Stomach smooth muscle (tissue), 2 donors: ENCODE measurements around the gene RNF8.
A peak's percentile ranks its signal among the peaks of the same experiment; 100 is the strongest.

Source experiments
- H3K27ac ChIP-seq: one replicate; pipeline ENCODE4 v1.7.0; 2013; ENCODE audit warnings: mild to moderate bottlenecking, low read length, inconsistent platforms
- H3K27me3 ChIP-seq, 2 donors: one replicate each; pipeline ENCODE4 v1.7.0; 2013; ENCODE audit warnings: low read length in 2 of 2; ENCODE audit not compliant: insufficient read depth in 2 of 2, control insufficient read depth in 1 of 2
- H3K36me3 ChIP-seq, 2 donors: one replicate each; pipeline ENCODE4 v1.7.0; 2013; ENCODE audit warnings: low read length in 2 of 2; ENCODE audit not compliant: control insufficient read depth in 2 of 2, insufficient read depth in 2 of 2
- H3K4me1 ChIP-seq: one replicate; pipeline ENCODE4 v1.7.0; 2013; ENCODE audit warnings: low read length; ENCODE audit not compliant: control insufficient read depth, insufficient read depth
- H3K4me3 ChIP-seq, 2 donors: one replicate each; pipeline ENCODE4 v1.7.0; 2013; ENCODE audit warnings: low read length in 2 of 2
- H3K9ac ChIP-seq, 2 donors: one replicate each; pipeline ENCODE4 v1.7.0; 2013; ENCODE audit warnings: low read length in 2 of 2, mild to moderate bottlenecking in 1 of 2
- H3K9me3 ChIP-seq, 2 donors: one replicate each; pipeline ENCODE4 v1.7.0; 2013; ENCODE audit warnings: low read length in 2 of 2; ENCODE audit not compliant: control insufficient read depth in 2 of 2
- donor health status: healthy.
- donor health status: Pancreatic carcinoma.

RNF8 gene

DNA sequence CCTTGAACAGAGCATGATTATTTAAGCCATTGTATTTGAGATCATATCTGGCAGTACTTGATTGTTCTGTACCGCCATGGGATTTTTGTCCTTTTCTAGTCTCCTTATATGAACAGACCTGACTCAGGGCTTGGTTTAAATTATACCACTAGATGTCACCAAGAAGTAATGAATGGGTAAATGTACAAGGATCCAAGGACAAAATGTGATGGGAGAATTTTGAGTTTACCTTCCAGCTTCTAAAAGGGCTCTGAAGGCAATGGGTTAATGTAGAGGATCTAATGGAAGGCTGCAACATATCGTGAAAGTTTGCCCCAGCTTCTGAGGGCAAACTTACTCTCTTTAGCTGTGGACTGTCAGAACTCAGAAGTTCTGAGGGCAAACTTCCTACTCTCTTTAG is 12.0 kb downstream of the RNF8 start:
- peaks cover 20 to 23% of the 10 kb centered on the region in 2 donors for H3K36me3 ChIP-seq
- no peaks in the 10 kb centered on the region for H3K9me3 ChIP-seq
- H3K27me3 ChIP-seq = no peaks in the 10 kb centered on the region
- H3K4me1 ChIP-seq = peaks cover 2% of the 10 kb centered on the region
- no peak overlapping the region for H3K9ac ChIP-seq
- no peak overlapping the region for H3K4me3 ChIP-seq
- H3K27ac ChIP-seq = no peak overlapping the region

DNA sequence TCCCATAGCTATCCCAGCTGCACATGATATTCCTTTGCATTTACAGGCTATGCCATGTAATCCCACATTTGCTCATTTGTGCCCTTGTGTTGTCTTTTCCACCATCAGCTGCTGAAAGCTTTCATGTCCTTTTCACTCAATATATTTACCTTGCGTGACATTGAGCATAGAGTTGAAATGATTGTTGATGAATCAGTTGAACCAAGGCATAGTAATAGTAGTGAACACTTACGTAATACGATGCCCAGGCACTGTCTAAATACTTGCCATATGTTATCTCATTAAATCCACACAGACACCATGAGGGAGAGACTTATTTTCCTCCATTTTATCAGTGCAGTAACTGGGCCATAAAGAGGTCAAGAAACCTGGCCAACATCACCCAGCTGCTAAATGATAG is 13.1 kb downstream of the RNF8 start:
- Histone ChIP-seq H3K4me1 (peaks cover 2% of the 10 kb centered on the region), H3K9me3 (no peaks in the 10 kb centered on the region), H3K36me3 (peaks cover 16 to 19% of the 10 kb centered on the region in 2 donors), H3K9ac (no peak overlapping the region), H3K27ac (no peak overlapping the region), H3K27me3 (no peaks in the 10 kb centered on the region), H3K4me3 (no peak overlapping the region)

- peaks cover 16 to 21% of the 10 kb centered on the region in 2 donors for H3K36me3 ChIP-seq
- peaks cover 2% of the 10 kb centered on the region for H3K4me1 ChIP-seq
- H3K27me3 ChIP-seq = no peaks in the 10 kb centered on the region
- no peak overlapping the region for H3K4me3 ChIP-seq
- H3K9ac ChIP-seq = no peak overlapping the region
- H3K9me3 ChIP-seq = no peaks in the 10 kb centered on the region
- H3K27ac ChIP-seq = no peak overlapping the region
These were observed 15.2 kb downstream of the RNF8 start for GRCh38 chr6:37368961-37369320.

- Histone ChIP-seq H3K4me1 (peaks cover 2% of the 10 kb centered on the region), H3K9me3 (no peaks in the 10 kb centered on the region), H3K27ac (no peak overlapping the region), H3K4me3 (no peak overlapping the region), H3K27me3 (no peaks in the 10 kb centered on the region), H3K36me3 (peaks cover 16 to 25% of the 10 kb centered on the region in 2 donors), H3K9ac (peak overlapping the region in 1 of 2 donors; percentile 14)
These were observed 15.8 kb downstream of the RNF8 start for GRCh38 chr6:37369321-37370201.

DNA sequence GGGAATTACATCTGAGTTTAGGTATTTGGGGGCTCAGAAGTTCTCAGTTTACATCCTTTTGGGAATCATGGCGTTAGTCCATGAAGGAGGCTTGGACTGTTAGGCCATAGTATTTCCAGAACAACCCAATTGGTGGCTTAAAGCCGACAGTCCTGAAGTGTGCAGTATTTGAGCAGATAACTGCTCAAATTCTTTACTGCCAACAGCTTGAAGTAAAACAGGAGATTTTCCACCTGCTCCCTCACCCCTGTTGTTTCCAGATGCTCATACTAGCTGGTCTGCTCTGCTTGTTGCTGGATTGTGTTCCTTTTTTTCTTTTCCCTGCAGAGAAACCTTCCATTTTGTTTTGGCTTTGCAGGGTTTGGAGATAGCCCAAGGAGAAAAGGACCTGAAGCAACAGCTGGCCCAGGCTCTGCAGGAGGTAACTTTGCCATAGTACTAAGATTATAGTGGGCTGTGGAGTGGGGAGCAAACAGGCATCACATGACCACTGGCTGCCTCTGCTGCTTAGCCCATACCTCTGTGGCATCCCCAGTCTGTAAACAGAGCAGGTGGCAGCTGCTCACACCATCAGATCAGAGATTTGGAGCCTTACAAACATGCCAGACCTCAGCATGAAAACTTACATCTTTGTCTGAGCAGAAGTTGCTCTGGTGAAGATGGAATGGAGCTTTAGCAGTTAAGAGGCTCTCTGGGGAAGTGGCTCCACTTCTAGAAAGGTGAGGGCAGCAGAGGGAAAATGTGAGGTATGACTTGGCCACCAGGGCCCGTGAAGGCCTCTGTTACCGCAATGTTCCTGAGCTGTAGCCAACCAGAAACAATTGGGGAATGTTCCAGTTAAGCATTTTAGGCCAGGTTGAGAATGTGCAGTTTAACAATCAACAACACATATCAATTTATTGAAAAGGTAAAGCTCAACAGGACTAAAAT is 17.6 kb downstream of the RNF8 start:
- Histone ChIP-seq H3K27me3 (no peaks in the 10 kb centered on the region), H3K4me1 (peaks cover 2% of the 10 kb centered on the region), H3K27ac (no peak overlapping the region), H3K36me3 (peaks cover 22 to 34% of the 10 kb centered on the region in 2 donors), H3K4me3 (no peak overlapping the region), H3K9me3 (no peaks in the 10 kb centered on the region), H3K9ac (no peak overlapping the region)

DNA sequence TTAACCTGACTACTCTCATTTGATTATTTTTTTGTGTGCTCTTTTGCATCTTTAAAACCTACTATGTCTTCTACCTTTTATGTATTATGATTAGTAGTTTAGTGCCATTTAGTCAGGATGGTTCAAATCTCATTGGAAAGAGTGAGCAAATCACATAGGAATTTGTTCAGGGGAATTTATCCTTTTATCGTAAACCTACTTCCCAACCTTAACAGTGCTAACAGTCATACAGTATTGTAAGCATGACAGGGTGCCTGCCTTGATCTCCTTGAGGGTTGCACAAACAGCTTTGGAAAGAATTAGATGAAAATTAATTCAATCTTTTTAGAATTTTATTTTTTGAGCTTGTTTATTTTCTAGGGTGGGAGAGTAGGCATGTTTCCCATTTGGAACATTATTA is 18.3 kb downstream of the RNF8 start:
- no peak overlapping the region for H3K9ac ChIP-seq
- H3K36me3 ChIP-seq = peaks cover 23 to 34% of the 10 kb centered on the region in 2 donors
- H3K9me3 ChIP-seq = no peaks in the 10 kb centered on the region
- no peaks in the 10 kb centered on the region for H3K27me3 ChIP-seq
- peaks cover 2% of the 10 kb centered on the region for H3K4me1 ChIP-seq
- no peak overlapping the region for H3K4me3 ChIP-seq
- no peak overlapping the region for H3K27ac ChIP-seq

DNA sequence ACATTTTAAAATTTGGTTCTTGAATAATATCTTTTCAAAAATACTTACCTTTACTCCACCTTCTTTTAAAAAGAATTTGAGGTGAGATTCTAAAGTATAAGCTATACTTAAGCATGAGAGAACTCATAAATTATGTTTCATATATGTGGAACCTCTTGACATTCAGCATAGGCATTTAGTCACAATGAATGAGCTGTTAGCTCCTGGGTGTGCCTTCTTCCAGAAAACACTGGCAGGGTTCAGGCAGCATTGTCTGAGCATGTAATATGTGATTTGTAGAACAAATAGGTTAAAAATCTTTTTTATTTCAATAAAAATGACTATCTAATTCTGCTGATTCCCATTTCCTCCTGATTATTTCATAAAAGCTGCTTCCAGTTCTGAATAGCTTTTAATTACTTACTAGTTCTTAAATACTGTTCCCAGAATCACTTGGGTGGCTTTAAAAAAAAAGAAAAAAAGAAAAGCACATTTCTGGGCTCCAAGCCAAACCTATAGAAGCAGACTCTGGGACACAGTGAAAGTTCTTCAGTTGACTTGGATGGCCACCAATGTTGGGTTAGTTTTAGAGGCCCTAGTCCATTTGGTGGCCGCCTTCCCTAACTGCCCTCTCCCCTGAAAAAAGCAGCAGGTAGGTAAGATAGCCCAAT is 20.2 kb downstream of the RNF8 start:
- Histone ChIP-seq H3K27me3 (no peaks in the 10 kb centered on the region), H3K9ac (no peak overlapping the region), H3K9me3 (no peaks in the 10 kb centered on the region), H3K4me1 (peaks cover 2% of the 10 kb centered on the region), H3K4me3 (no peak overlapping the region), H3K36me3 (peaks cover 19 to 31% of the 10 kb centered on the region in 2 donors), H3K27ac (no peak overlapping the region)

- Histone ChIP-seq H3K27me3 (no peaks in the 10 kb centered on the region), H3K9me3 (no peaks in the 10 kb centered on the region), H3K4me1 (no peaks in the 10 kb centered on the region), H3K9ac (no peak overlapping the region), H3K4me3 (no peak overlapping the region), H3K36me3 (peaks cover 13 to 26% of the 10 kb centered on the region in 2 donors), H3K27ac (no peak overlapping the region)
These were observed 21.6 kb downstream of the RNF8 start for GRCh38 chr6:37375376-37375775.

DNA sequence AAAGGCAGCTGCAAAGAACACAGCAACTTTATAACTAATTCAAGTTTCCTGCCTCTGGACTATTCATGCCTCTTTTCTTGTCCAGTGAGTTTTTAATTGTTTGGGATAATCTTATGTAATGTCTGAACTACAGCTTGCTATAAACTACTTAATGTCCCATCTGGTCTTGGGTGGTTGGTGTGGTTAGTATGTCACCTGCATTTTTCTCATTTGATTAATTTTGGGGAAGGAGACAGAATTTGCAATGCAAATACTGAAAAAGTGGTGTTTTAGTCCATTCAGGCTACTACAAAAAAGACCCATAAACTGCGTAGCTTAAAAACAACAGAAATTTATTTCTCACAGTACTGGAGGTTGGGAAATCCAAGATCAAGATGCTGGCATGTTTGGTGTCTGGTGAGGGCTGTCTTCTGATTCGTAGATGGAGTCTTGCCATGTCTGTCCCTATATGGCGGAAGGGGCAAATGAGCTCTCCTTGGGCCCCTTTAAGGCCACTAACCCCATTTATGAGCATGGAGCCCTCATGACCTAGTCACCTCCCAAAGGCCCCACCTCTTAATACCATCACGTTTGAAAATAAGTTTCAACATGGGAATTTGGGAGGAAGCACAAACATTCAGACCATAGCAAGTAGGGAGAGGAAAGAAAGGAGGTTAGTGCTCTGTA is 22.4 kb downstream of the RNF8 start:
- Histone ChIP-seq H3K36me3 (peaks cover 13 to 25% of the 10 kb centered on the region in 2 donors), H3K9ac (no peak overlapping the region), H3K9me3 (no peaks in the 10 kb centered on the region), H3K4me1 (no peaks in the 10 kb centered on the region), H3K4me3 (no peak overlapping the region), H3K27me3 (no peaks in the 10 kb centered on the region), H3K27ac (no peak overlapping the region)

- Histone ChIP-seq H3K27ac (no peak overlapping the region), H3K36me3 (peaks cover 0 to 18% of the 10 kb centered on the region in 2 donors), H3K4me1 (no peaks in the 10 kb centered on the region), H3K9ac (no peak overlapping the region), H3K27me3 (no peaks in the 10 kb centered on the region), H3K4me3 (no peak overlapping the region), H3K9me3 (no peaks in the 10 kb centered on the region)
These were observed 27.8 kb downstream of the RNF8 start for GRCh38 chr6:37381579-37381978.
